ENCODE results near the gene ATG4A.
A peak's percentile ranks its signal among the peaks of the same experiment; 100 is the strongest.

ATG4A gene

GRCh38 chrX:108131471-108131870 is 39.9 kb downstream of the ATG4A start:
- peak; percentile 57 for DNase-seq (ENCODE audit: low read depth)
- no peak overlapping the region for H3K4me3 ChIP-seq (ENCODE audit: low read length)
- TF ChIP-seq, protein P1, sequence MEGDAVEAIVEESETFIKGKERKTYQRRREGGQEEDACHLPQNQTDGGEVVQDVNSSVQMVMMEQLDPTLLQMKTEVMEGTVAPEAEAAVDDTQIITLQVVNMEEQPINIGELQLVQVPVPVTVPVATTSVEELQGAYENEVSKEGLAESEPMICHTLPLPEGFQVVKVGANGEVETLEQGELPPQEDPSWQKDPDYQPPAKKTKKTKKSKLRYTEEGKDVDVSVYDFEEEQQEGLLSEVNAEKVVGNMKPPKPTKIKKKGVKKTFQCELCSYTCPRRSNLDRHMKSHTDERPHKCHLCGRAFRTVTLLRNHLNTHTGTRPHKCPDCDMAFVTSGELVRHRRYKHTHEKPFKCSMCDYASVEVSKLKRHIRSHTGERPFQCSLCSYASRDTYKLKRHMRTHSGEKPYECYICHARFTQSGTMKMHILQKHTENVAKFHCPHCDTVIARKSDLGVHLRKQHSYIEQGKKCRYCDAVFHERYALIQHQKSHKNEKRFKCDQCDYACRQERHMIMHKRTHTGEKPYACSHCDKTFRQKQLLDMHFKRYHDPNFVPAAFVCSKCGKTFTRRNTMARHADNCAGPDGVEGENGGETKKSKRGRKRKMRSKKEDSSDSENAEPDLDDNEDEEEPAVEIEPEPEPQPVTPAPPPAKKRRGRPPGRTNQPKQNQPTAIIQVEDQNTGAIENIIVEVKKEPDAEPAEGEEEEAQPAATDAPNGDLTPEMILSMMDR (IDR thresholded peaks at IDR 0.05; ENCODE audit: insufficient read depth, low read depth, low read length, missing control alignments) = no peak

GRCh38 chrX:108132034-108132433 is 40.5 kb downstream of the ATG4A start:
- TF ChIP-seq, protein P1 (IDR thresholded peaks at IDR 0.05; ENCODE audit: insufficient read depth, low read depth, low read length, missing control alignments) = no peak
- H3K4me3 ChIP-seq (ENCODE audit: low read length) = no peak overlapping the region

GRCh38 chrX:108132876-108133275 is 41.3 kb downstream of the ATG4A start:
- no peak for DNase-seq (ENCODE audit: low read depth)
- no peak overlapping the region for H3K4me3 ChIP-seq (ENCODE audit: low read length)
- TF ChIP-seq, protein P1 (IDR thresholded peaks at IDR 0.05; ENCODE audit: insufficient read depth, low read depth, low read length, missing control alignments) = no peak

More at GRCh38 chrX:108132034-108132433, 40.5 kb downstream of the ATG4A start:
- DNase-seq (ENCODE audit: low read depth) = no peak

DNA sequence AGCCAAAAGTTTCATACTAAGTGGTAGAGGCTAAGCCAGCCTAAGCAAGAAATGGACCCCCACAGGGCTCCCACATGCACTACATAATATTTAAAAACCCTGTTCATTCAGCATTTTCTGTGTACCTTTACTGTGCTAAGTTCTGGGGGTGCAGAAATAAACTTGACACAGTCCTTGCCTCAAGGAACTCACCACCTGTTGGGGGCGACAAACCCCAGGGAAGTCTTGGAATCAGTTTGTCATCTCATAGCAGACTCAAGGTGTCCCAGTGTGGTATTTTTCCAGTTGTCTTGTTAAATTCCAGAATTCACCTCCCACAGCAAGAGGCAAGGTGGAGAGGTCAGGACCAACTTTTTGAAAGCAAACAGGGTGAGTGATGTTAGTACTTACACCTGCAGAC is 43.1 kb downstream of the ATG4A start:
- TF ChIP-seq, protein P1 (IDR thresholded peaks at IDR 0.05; ENCODE audit: insufficient read depth, low read depth, low read length, missing control alignments) = no peak
- no peak overlapping the region for H3K4me3 ChIP-seq (ENCODE audit: low read length)
- DNase-seq (ENCODE audit: low read depth) = no peak

DNA sequence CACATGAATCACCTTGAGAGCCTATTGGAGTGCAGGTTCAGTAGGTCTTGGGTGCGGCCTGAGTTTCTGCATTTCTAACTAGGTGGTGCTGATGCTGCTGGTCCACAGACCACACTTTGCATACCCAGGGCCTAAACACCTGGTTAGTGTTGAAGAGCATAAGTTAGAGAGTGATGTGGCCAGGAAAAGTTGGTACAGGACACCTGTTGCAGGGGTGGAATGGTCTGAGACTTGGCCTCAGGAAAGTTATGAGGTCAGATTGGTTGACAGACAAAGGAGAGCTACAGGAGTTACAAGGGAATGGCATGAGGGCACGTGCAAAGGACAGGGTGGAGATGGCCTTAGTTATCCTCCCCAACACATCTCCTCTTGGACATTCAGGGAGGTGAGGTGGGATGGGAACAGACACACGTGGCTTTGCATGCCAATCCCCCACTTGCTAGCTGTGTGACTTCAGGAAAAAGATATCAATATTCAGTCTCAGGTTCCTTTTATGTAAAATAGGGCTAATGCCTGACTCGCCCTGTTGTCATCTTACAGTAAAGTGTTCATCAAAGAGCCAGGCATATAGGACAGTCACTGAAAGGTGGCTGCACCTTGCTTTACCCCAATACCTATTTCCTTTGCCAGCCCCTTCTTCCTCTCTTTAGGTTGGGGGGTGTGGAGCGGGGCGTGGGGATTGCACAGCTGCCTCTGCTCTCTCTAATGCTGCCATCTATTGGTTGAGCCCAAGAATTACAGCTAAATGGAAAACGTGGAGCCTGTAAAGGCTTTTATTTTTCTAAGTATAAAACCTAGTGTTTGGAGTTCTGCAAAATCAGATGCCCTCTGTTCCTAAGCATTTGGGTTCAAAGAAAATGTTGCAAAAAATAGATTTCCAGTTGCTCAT is 47.5 kb downstream of the ATG4A start:
- no peak overlapping the region for H3K4me3 ChIP-seq (ENCODE audit: low read length)
- TF ChIP-seq, protein P1 (IDR thresholded peaks at IDR 0.05; ENCODE audit: insufficient read depth, low read depth, low read length, missing control alignments) = peak; percentile 44
- DNase-seq (ENCODE audit: low read depth) = peak; percentile 10

DNA sequence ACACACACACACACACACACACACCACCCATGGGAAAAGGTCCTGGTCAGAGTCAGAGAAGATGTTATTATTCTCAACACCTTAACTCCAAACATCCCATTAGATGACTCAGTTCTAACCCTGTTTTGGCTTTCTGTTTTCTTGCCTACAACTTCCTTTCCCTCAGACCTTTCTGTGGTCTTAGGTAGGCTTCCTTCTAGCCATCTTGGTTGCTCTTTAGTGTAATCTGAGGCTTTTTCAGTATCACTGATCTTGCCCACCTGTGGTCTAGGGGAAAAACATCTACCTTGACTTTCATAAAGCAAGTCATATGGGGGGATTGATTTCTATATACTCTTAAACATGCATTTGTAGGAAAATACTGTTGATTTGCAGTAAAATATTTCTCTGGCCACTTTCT is 56.9 kb downstream of the ATG4A start:
- DNase-seq (ENCODE audit: low read depth) = no peak
- no peak overlapping the region for H3K4me3 ChIP-seq (ENCODE audit: low read length)
- TF ChIP-seq, protein P1 (IDR thresholded peaks at IDR 0.05; ENCODE audit: insufficient read depth, low read depth, low read length, missing control alignments) = no peak

GRCh38 chrX:108156082-108156481 is 64.5 kb downstream of the ATG4A start:
- no peak for DNase-seq (ENCODE audit: low read depth)
- TF ChIP-seq, protein P1 (IDR thresholded peaks at IDR 0.05; ENCODE audit: insufficient read depth, low read depth, low read length, missing control alignments) = no peak
- H3K4me3 ChIP-seq (ENCODE audit: low read length) = no peak overlapping the region

All from epithelial cell of esophagus (primary cell).